ENCODE measurements around the gene TMCO1. TPM values are rescaled to one million over a fixed set of nuclear protein-coding genes. Genes with fewer than 3 reads are reported as not detected.
"Not testable (repeated sequence)": the region's sequence is repeated elsewhere in the genome, so short reads cannot be mapped to it uniquely, and the experiment has no call there.

TMCO1 gene
- polyA plus RNA-seq, 3 donors: 24.1 to 154 (median 146) TPM

GRCh38 chr1:165807613-165808012 is 38.9 kb upstream of the TMCO1 start:
- Histone ChIP-seq H2AFZ (ENCODE audit: insufficient read depth, low read depth, low read length, poor library complexity, severe bottlenecking) (no peak overlapping the region), H3K79me2 (ENCODE audit: insufficient read depth, low read length) (no peaks in the 10 kb centered on the region), H3K9ac (ENCODE audit: insufficient read depth, low read length, poor library complexity, severe bottlenecking) (no peak overlapping the region), H3K27ac (ENCODE audit: low read depth in 1 of 2, low read length in 2 of 2) (no peak overlapping the region), H3K27me3 (ENCODE audit: control insufficient read depth in 2 of 2, insufficient read depth in 2 of 2, low read length in 2 of 2) (no peaks in the 10 kb centered on the region), H4K20me1 (ENCODE audit: insufficient read depth, low read length) (no peaks in the 10 kb centered on the region), H3K4me3 (replicated peaks in 1 of 3; ENCODE audit: low read depth in 2 of 3, low read length in 3 of 3) (no peak overlapping the region), H3K4me2 (replicated peaks; ENCODE audit: extremely low read depth, low read length, poor library complexity, severe bottlenecking) (no peak overlapping the region), H3K36me3 (replicated peaks in 1 of 2; ENCODE audit: control insufficient read depth in 1 of 2, insufficient read depth in 2 of 2, low read length in 2 of 2) (no peaks in the 10 kb centered on the region), H3K9me3 (replicated peaks in 1 of 2; ENCODE audit: control insufficient read depth in 1 of 2, insufficient read depth in 1 of 2, low read length in 2 of 2) (no peaks in the 10 kb centered on the region), H3K4me1 (ENCODE audit: control insufficient read depth in 1 of 2, insufficient read depth in 2 of 2, low read length in 2 of 2) (no peaks in the 10 kb centered on the region)
- no peak for DNase-seq
- intact Hi-C loops (cut with micrococcal nuclease): no loop called here
- TF ChIP-seq CTCF (IDR thresholded peaks at IDR 0.05): no peak
- Mint-ChIP-seq H3K36me3 (no peaks in the 10 kb centered on the region), H3K27ac (no peak overlapping the region), H3K4me3 (no peak overlapping the region), H3K27me3 (ENCODE audit: low read depth in 3 of 3) (peaks cover 0 to 7% (median 0%) of the 10 kb centered on the region in 3 donors), H3K4me1 (no peaks in the 10 kb centered on the region), H3K9me3 (peaks cover 0 to 4% (median 2%) of the 10 kb centered on the region in 7 donors)

GRCh38 chr1:165804513-165804912 is 35.8 kb upstream of the TMCO1 start:
- H3K36me3 ChIP-seq (replicated peaks in 1 of 2; ENCODE audit: control insufficient read depth in 1 of 2, insufficient read depth in 2 of 2, low read length in 2 of 2); DNase-seq; intact Hi-C loops (cut with micrococcal nuclease); H3K27ac Mint-ChIP-seq; H2AFZ ChIP-seq (ENCODE audit: insufficient read depth, low read depth, low read length, poor library complexity, severe bottlenecking); H3K9ac ChIP-seq (ENCODE audit: insufficient read depth, low read length, poor library complexity, severe bottlenecking); H3K36me3 Mint-ChIP-seq; H3K27me3 Mint-ChIP-seq (ENCODE audit: low read depth in 3 of 3); H3K4me1 Mint-ChIP-seq; H3K79me2 ChIP-seq (ENCODE audit: insufficient read depth, low read length); H3K4me2 ChIP-seq (replicated peaks; ENCODE audit: extremely low read depth, low read length, poor library complexity, severe bottlenecking); H3K4me3 Mint-ChIP-seq; H3K9me3 ChIP-seq (replicated peaks in 1 of 2; ENCODE audit: control insufficient read depth in 1 of 2, insufficient read depth in 1 of 2, low read length in 2 of 2); H3K4me1 ChIP-seq (ENCODE audit: control insufficient read depth in 1 of 2, insufficient read depth in 2 of 2, low read length in 2 of 2); H3K4me3 ChIP-seq (replicated peaks in 1 of 3; ENCODE audit: low read depth in 2 of 3, low read length in 3 of 3); H3K27ac ChIP-seq (ENCODE audit: low read depth in 1 of 2, low read length in 2 of 2); H3K27me3 ChIP-seq (ENCODE audit: control insufficient read depth in 2 of 2, insufficient read depth in 2 of 2, low read length in 2 of 2); H4K20me1 ChIP-seq (ENCODE audit: insufficient read depth, low read length): not testable (repeated sequence)
- peaks cover 2 to 13% (median 4%) of the 10 kb centered on the region in 7 donors for H3K9me3 Mint-ChIP-seq
- WGBS (ENCODE audit: insufficient coverage): 100% methylated on average over 1 of the region's 1 CpG
